ENCODE results near the gene UTP20.

The UTP20 gene

DNA sequence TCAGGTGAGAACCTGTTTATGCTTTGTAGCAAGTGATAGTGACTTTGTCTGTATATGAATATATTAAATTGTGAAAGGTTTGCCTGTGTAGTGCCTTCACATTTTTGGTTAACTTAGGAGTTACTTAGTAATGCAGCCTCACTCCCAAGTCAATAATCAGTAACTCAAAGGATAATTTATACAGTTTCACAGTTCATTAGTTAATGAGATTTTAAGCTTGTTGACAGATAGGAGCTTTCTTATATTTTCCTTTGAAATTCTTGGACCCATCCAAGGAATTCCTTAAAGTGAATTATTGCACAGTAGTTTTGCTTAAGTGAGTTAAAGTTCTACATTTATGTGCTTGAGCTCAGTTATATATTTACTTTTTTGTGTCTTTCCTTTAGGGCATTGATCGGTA is 50.7 kb downstream of the UTP20 start:
- TF ChIP-seq FOXP2 (optimal IDR thresholded peaks at IDR 0.05; ENCODE audit: control extremely low read depth, extremely low read length, insufficient read depth): no peak
- TF ChIP-seq EZH2 (IDR thresholded peaks at IDR 0.05): no peak
- TF ChIP-seq POLR2AphosphoS5 (IDR thresholded peaks at IDR 0.05; ENCODE audit: borderline replicate concordance, low read depth, low read length): no peak
- Histone ChIP-seq H3K27ac (no peak overlapping the region), H3K9me3 (ENCODE audit: low read depth, low read length) (no peaks in the 10 kb centered on the region), H3K9ac (ENCODE audit: insufficient read length) (no peak overlapping the region), H3K4me3 (no peak overlapping the region), H3K36me3 (ENCODE audit: insufficient read depth, low read length) (peaks cover 58% of the 10 kb centered on the region)
- no peak for DNase-seq (ENCODE audit: low read depth, low spot score)

DNA sequence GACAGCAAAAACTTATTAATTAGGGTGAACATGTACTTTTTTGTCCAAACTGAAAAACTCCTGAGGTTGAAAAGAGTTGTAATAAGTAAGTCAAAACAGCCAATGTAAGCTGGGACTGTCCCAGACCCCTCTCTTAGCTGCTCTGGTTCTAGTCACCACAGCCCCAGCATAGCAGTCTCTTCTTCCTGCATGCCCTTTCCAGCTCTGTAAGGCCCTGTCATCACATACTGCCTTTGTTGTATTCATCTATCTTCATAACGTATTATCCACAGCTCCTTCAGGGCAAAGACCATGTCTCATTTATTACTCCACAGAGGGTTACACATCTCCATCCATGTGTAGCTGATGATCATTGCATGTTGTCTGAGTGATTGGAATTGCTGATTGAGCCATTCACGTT is 56.5 kb downstream of the UTP20 start:
- no peak overlapping the region for H3K27ac ChIP-seq
- peaks cover 43% of the 10 kb centered on the region for H3K36me3 ChIP-seq (ENCODE audit: insufficient read depth, low read length)
- TF ChIP-seq FOXP2 (optimal IDR thresholded peaks at IDR 0.05; ENCODE audit: control extremely low read depth, extremely low read length, insufficient read depth): no peak
- TF ChIP-seq POLR2AphosphoS5 (IDR thresholded peaks at IDR 0.05; ENCODE audit: borderline replicate concordance, low read depth, low read length): no peak
- no peak for TF ChIP-seq EZH2 (IDR thresholded peaks at IDR 0.05)
- DNase-seq (ENCODE audit: low read depth, low spot score): no peak
- H3K9me3 ChIP-seq (ENCODE audit: low read depth, low read length): no peaks in the 10 kb centered on the region
- H3K4me3 ChIP-seq: no peak overlapping the region
- no peak overlapping the region for H3K9ac ChIP-seq (ENCODE audit: insufficient read length)

DNA sequence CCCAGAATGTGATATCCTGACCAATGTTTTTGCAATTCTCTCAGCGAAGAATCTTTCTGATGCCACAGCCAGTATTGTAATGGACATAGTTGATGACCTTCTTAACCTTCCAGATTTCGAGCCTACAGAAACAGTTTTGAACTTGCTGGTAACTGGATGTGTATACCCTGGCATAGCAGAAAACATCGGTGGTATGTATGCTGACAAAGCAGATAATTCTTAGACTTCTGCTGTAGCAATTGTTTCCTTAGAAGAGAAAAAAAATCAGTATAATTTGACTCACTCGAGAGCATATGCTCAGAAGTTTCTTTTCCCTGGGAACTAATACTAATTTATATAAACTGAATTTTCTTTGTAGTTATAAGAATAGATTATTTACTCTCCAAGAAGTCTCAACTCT is 58.2 kb downstream of the UTP20 start:
- Histone ChIP-seq H3K27ac (no peak overlapping the region; the same call in 1 of the 2 replicates), H3K9ac (ENCODE audit: insufficient read length) (no peak overlapping the region), H3K9me3 (ENCODE audit: low read depth, low read length) (no peaks in the 10 kb centered on the region), H3K4me3 (no peak overlapping the region), H3K36me3 (ENCODE audit: insufficient read depth, low read length) (peaks cover 54% of the 10 kb centered on the region)
- no peak for DNase-seq (ENCODE audit: low read depth, low spot score)
- TF ChIP-seq POLR2AphosphoS5 (IDR thresholded peaks at IDR 0.05; ENCODE audit: borderline replicate concordance, low read depth, low read length): no peak
- no peak for TF ChIP-seq EZH2 (IDR thresholded peaks at IDR 0.05)
- no peak for TF ChIP-seq FOXP2 (optimal IDR thresholded peaks at IDR 0.05; ENCODE audit: control extremely low read depth, extremely low read length, insufficient read depth)

DNA sequence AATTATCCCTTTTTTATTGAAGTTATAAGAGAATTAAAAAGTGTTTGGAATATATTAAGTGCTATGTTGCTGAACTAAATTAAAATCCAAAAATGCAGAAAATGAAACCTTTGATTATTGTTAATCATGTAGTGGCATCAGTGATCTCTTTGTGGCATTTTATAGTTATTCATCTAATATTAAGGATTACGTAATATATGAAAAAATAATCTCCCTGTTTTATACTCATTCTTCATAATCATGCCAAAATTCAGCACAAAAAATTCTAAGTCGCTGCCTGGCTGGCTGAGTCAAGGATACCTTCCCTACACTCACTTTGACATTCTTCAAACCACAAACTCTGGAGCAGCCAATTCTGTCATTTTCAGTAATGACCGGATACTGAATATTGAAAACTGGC is 64.0 kb downstream of the UTP20 start:
- Histone ChIP-seq H3K9ac (ENCODE audit: insufficient read length) (no peak overlapping the region), H3K9me3 (ENCODE audit: low read depth, low read length) (no peaks in the 10 kb centered on the region), H3K36me3 (ENCODE audit: insufficient read depth, low read length) (peaks cover 76% of the 10 kb centered on the region), H3K4me3 (no peak overlapping the region), H3K27ac (peak overlapping the region; percentile 34; the same call in 1 of the 2 replicates)
- no peak for DNase-seq (ENCODE audit: low read depth, low spot score)
- TF ChIP-seq FOXP2 (optimal IDR thresholded peaks at IDR 0.05; ENCODE audit: control extremely low read depth, extremely low read length, insufficient read depth) (no peak), POLR2AphosphoS5 (IDR thresholded peaks at IDR 0.05; ENCODE audit: borderline replicate concordance, low read depth, low read length) (no peak), EZH2 (IDR thresholded peaks at IDR 0.05) (no peak)

DNA sequence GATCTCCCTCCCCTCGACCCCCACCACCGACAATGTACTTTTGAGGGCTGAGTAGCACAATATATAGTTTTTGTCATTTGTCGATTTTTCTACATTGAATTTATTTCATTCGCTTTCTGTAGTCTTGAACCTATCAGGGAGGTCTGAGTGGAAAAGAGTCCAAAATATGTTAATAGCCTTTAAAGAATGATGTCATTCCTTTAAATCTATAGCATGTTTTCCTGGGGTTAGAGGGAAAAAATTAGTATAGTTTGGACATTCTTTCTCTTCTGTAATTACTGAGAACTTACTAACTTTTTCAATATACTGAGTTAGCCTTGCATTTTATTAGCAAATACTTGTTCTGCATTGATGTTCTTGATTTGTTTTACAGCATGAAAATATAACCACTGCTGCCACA is 71.8 kb downstream of the UTP20 start:
- Histone ChIP-seq H3K27ac (no peak overlapping the region), H3K9me3 (ENCODE audit: low read depth, low read length) (no peaks in the 10 kb centered on the region), H3K9ac (ENCODE audit: insufficient read length) (no peak overlapping the region), H3K36me3 (ENCODE audit: insufficient read depth, low read length) (peaks cover 81% of the 10 kb centered on the region), H3K4me3 (no peak overlapping the region)
- DNase-seq (ENCODE audit: low read depth, low spot score): no peak
- TF ChIP-seq POLR2AphosphoS5 (IDR thresholded peaks at IDR 0.05; ENCODE audit: borderline replicate concordance, low read depth, low read length) (no peak), EZH2 (IDR thresholded peaks at IDR 0.05) (no peak), FOXP2 (optimal IDR thresholded peaks at IDR 0.05; ENCODE audit: control extremely low read depth, extremely low read length, insufficient read depth) (no peak)

DNA sequence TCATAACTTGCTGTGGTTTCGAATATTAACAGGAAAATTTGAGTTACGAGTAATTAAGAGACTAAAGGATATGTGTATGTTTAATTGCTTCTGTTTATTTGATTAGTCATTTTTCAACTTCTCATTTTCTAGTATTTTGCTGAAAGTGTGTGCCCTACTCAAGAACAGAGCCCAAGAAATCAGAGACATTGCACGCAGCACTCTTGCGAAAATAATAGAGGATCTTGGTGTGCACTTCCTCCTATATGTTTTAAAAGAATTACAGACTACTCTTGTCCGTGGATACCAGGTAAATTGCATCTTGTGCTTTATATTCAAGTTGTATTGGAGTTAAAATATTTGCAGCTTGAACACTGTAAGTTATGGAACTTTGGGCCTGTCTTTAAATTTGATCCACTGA is 76.9 kb downstream of the UTP20 start:
- Histone ChIP-seq H3K36me3 (ENCODE audit: insufficient read depth, low read length) (peaks cover 72% of the 10 kb centered on the region), H3K27ac (no peak overlapping the region), H3K9me3 (ENCODE audit: low read depth, low read length) (no peaks in the 10 kb centered on the region), H3K4me3 (no peak overlapping the region), H3K9ac (ENCODE audit: insufficient read length) (no peak overlapping the region)
- TF ChIP-seq EZH2 (IDR thresholded peaks at IDR 0.05): no peak
- TF ChIP-seq POLR2AphosphoS5 (IDR thresholded peaks at IDR 0.05; ENCODE audit: borderline replicate concordance, low read depth, low read length): no peak
- TF ChIP-seq FOXP2 (optimal IDR thresholded peaks at IDR 0.05; ENCODE audit: control extremely low read depth, extremely low read length, insufficient read depth): no peak
- no peak for DNase-seq (ENCODE audit: low read depth, low spot score)

DNA sequence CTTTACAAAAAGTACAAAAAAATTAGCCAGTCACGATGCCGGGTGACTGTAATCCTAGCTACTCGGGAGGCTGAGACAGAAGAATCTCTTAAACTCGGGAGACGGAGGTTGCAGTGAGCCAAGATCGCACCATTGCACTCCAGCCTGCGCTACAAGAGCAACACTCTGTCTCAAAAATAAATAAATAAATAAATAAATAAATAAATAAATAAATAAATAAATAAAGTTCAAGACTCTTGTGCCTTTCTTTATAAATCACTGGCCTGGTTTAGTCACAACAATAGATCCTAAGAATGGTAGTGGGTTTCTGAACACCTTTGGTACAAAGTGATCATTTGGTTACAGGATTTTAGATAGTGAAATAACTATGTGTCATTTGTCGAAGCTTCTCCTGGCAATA is 81.5 kb downstream of the UTP20 start:
- peaks cover 69% of the 10 kb centered on the region for H3K36me3 ChIP-seq (ENCODE audit: insufficient read depth, low read length)
- TF ChIP-seq EZH2 (IDR thresholded peaks at IDR 0.05) (no peak), FOXP2 (optimal IDR thresholded peaks at IDR 0.05; ENCODE audit: control extremely low read depth, extremely low read length, insufficient read depth) (no peak), POLR2AphosphoS5 (IDR thresholded peaks at IDR 0.05; ENCODE audit: borderline replicate concordance, low read depth, low read length) (no peak)
- H3K9me3 ChIP-seq (ENCODE audit: low read depth, low read length): no peaks in the 10 kb centered on the region
- H3K4me3 ChIP-seq: no peak overlapping the region
- DNase-seq (ENCODE audit: low read depth, low spot score): no peak
- H3K27ac ChIP-seq: no peak overlapping the region
- H3K9ac ChIP-seq (ENCODE audit: insufficient read length): no peak overlapping the region

DNA sequence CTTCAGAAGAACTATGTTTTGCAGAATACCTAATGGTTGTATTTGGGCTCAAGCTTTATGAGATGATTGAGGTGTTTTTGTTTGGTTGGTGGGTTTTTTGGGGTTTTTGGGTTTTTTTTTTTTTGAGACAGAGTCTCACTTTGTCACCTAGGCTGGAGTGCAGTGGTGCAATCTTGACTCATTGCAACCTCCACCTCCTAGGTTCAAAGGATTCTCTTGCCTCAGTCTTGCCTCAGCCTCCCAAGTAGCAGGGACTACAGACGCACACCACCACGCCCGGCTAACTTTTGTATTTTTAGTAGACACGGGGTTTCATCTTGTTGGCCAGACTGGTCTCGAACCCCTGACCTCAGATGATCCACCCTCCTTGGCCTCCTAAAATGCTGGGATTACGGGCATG is 88.1 kb downstream of the UTP20 start:
- Histone ChIP-seq H3K36me3 (ENCODE audit: insufficient read depth, low read length) (peaks cover 82% of the 10 kb centered on the region), H3K4me3 (no peak overlapping the region), H3K27ac (no peak overlapping the region), H3K9ac (ENCODE audit: insufficient read length) (no peak overlapping the region), H3K9me3 (ENCODE audit: low read depth, low read length) (no peaks in the 10 kb centered on the region)
- no peak for TF ChIP-seq FOXP2 (optimal IDR thresholded peaks at IDR 0.05; ENCODE audit: control extremely low read depth, extremely low read length, insufficient read depth)
- TF ChIP-seq POLR2AphosphoS5 (IDR thresholded peaks at IDR 0.05; ENCODE audit: borderline replicate concordance, low read depth, low read length): no peak
- TF ChIP-seq EZH2 (IDR thresholded peaks at IDR 0.05): no peak
- DNase-seq (ENCODE audit: low read depth, low spot score): no peak

DNA sequence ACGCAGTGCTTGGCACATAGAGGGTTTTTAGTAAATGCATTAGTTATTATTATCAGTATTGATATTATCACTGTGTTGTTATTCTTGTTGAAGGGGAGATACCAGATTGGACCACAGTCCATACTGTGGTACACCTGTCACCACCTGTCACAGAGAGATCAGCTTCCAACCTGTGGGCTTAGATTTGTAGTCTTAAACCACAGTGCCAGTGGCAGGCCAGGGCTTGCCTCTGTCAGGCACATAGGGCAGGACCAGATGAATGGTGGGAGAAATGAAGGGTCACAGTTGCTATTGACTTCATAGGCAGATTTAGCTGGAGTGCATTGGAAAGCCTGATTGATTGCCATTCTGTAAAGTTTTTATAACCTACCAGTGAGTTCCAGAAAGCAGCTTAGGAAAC is 92.5 kb downstream of the UTP20 start:
- Histone ChIP-seq H3K4me3 (no peak overlapping the region), H3K36me3 (ENCODE audit: insufficient read depth, low read length) (peaks cover 86% of the 10 kb centered on the region), H3K9me3 (ENCODE audit: low read depth, low read length) (no peaks in the 10 kb centered on the region), H3K27ac (no peak overlapping the region), H3K9ac (ENCODE audit: insufficient read length) (no peak overlapping the region)
- no peak for TF ChIP-seq POLR2AphosphoS5 (IDR thresholded peaks at IDR 0.05; ENCODE audit: borderline replicate concordance, low read depth, low read length)
- TF ChIP-seq FOXP2 (optimal IDR thresholded peaks at IDR 0.05; ENCODE audit: control extremely low read depth, extremely low read length, insufficient read depth): no peak
- TF ChIP-seq EZH2 (IDR thresholded peaks at IDR 0.05): no peak
- DNase-seq (ENCODE audit: low read depth, low spot score): no peak

Data from SK-N-MC (cell line).